HL-60 (cell line): ENCODE measurements around the gene STEAP4.
"Not testable (repeated sequence)": the region's sequence is repeated elsewhere in the genome, so short reads cannot be mapped to it uniquely, and the experiment has no call there.

Experiments used
- DNase-seq, 2 experiments: peaks; one replicate each; pipeline ENCODE4 v3.0.0-alpha.2; 2010 to 2020; ENCODE audit warnings: low read depth in 1 of 2, low spot score in 1 of 2
- H3K27ac ChIP-seq: fragments of 250-450 bp; sonication (Bioruptor Pico); replicated peaks from 2 replicates; pipeline ENCODE4 v1.5.1; 2020; ENCODE audit warnings: mild to moderate bottlenecking, moderate library complexity
- H3K27me3 ChIP-seq: fragments of 250-450 bp; sonication (Bioruptor Pico); 2 replicates; pipeline ENCODE4 v1.5.1; 2021; ENCODE audit warnings: mild to moderate bottlenecking, moderate library complexity; ENCODE audit not compliant: insufficient read depth, poor library complexity, severe bottlenecking
- H3K4me3 ChIP-seq: replicated peaks from 2 replicates; pipeline ENCODE4 v1.5.1; 2011; ENCODE audit warnings: mild to moderate bottlenecking, control low read depth, low read length; ENCODE audit not compliant: insufficient read depth
- CTCF ChIP-seq: IDR thresholded peaks from one replicate; pipeline ENCODE4 v1.5.1; 2011; ENCODE audit warnings: low read length, control low read depth, inconsistent platforms; ENCODE audit not compliant: insufficient read depth
- GABPA ChIP-seq: IDR thresholded peaks from 2 replicates; pipeline ENCODE4 v1.6.1; 2012; ENCODE audit warnings: low read depth
- POLR2AphosphoS5 ChIP-seq: IDR thresholded peaks from 2 replicates; pipeline ENCODE4 v1.6.1; 2012; ENCODE audit warnings: low read depth
- REST ChIP-seq: IDR thresholded peaks from 2 replicates; pipeline ENCODE4 v1.6.1; 2012; ENCODE audit warnings: low read depth; ENCODE audit not compliant: insufficient replicate concordance
- SPI1 ChIP-seq: IDR thresholded peaks from 2 replicates; pipeline ENCODE4 v1.6.1; 2012; ENCODE audit warnings: low read depth, mild to moderate bottlenecking, borderline replicate concordance

The STEAP4 gene

GRCh38 chr7:88276605-88277153, 30.0 kb downstream of the STEAP4 start:
- no peak for DNase-seq

GRCh38 chr7:88274856-88275255, 31.8 kb downstream of the STEAP4 start:
- H3K27ac ChIP-seq, DNase-seq, H3K27me3 ChIP-seq, H3K4me3 ChIP-seq: not testable (repeated sequence)

More at GRCh38 chr7:88276605-88277153, 30.0 kb downstream of the STEAP4 start:
- H3K27me3 ChIP-seq = no peaks in the 10 kb centered on the region
- no peak for TF ChIP-seq SPI1
- no peak for TF ChIP-seq GABPA
- TF ChIP-seq POLR2AphosphoS5 = no peak
- no peak for TF ChIP-seq CTCF
- H3K27ac ChIP-seq = no peak overlapping the region
- no peak overlapping the region for H3K4me3 ChIP-seq

- H3K27me3 ChIP-seq = no peaks in the 10 kb centered on the region
- peak overlapping the region; percentile 50 for H3K27ac ChIP-seq
- H3K4me3 ChIP-seq = no peak overlapping the region
- DNase-seq = peak; percentile 44 to 54
- TF ChIP-seq POLR2AphosphoS5 (no peak), SPI1 (no peak), REST (no peak), CTCF (no peak), GABPA (no peak)
Measured at GRCh38 chr7:88269586-88269985, 37.1 kb downstream of the STEAP4 start.

- peak; percentile 75 to 87 for DNase-seq
- TF ChIP-seq POLR2AphosphoS5 (peak; percentile 42; the same call in 1 of the 2 replicates), CTCF (no peak), GABPA (no peak), SPI1 (peak; percentile 86), REST (no peak)
- Histone ChIP-seq H3K27me3 (no peaks in the 10 kb centered on the region), H3K27ac (peak overlapping the region; percentile 50), H3K4me3 (no peak overlapping the region)
Measured at GRCh38 chr7:88268858-88269257, 37.8 kb downstream of the STEAP4 start.
